ENCODE measurements around the gene CIDEC. TPM values are rescaled to one million over a fixed set of nuclear protein-coding genes. Genes with fewer than 3 reads are reported as not detected.

Gene CIDEC
- total and polyA plus RNA-seq, 2 donors from 2014 or later: not detected

DNA sequence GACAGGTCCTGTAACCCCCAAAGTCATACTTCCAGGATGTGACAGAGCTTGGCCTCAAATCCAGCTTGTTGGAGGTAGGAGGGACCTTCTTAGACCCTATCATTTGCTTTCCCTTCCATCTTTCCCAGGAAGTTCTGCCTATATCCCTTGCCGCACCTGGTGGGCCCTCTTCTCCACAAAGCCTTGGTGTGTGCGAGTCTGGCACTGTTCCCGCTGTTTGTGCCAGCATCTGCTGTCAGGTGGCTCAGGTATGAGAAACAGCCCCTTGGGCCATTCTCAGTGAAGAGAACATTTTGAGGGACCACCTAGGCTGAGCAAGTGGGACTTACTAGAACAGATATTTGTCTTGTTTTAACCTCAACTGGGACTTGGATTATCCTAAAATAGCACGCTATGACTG is 23.9 kb upstream of the CIDEC start:
- Histone ChIP-seq H3K27me3 (ENCODE audit: control insufficient read depth, insufficient read depth, low read length) (no peaks in the 10 kb centered on the region), H3K27ac (ENCODE audit: low read depth in 2 of 2, low read length in 2 of 2) (no peak overlapping the region), H3K9ac (ENCODE audit: low read length in 3 of 3) (peak overlapping the region in 1 of 3 donors; percentile 81), H3K9me3 (ENCODE audit: control insufficient read depth in 2 of 3, insufficient read depth in 1 of 3, low read length in 3 of 3) (no peaks in the 10 kb centered on the region), H3K4me1 (ENCODE audit: control insufficient read depth in 2 of 3, insufficient read depth in 2 of 3, low read depth in 1 of 3, low read length in 3 of 3) (peaks cover 0 to 27% (median 12%) of the 10 kb centered on the region in 3 donors), H3K4me3 (ENCODE audit: low read length in 3 of 3) (peak overlapping the region in 2 of 3 donors; percentile 64 to 65), H3K36me3 (ENCODE audit: control insufficient read depth in 2 of 3, insufficient read depth in 3 of 3, low read length in 3 of 3) (no peaks in the 10 kb centered on the region)
- FAIRE-seq: no peak
- intact Hi-C loops (cut with DNase I): no loop called here
- no peak for DNase-seq
- no peak for TF ChIP-seq CTCF (IDR thresholded peaks at IDR 0.05; ENCODE audit: borderline replicate concordance, extremely low read depth, insufficient read depth)

- FAIRE-seq (no peak), DNase-seq (peak in 1 of 5 donors; percentile 66)
- Histone ChIP-seq H3K9ac (ENCODE audit: low read length in 3 of 3) (peak overlapping the region in 2 of 3 donors; percentile 55 to 81), H3K27me3 (ENCODE audit: control insufficient read depth, insufficient read depth, low read length) (no peaks in the 10 kb centered on the region), H3K36me3 (ENCODE audit: control insufficient read depth in 2 of 3, insufficient read depth in 3 of 3, low read length in 3 of 3) (no peaks in the 10 kb centered on the region), H3K9me3 (ENCODE audit: control insufficient read depth in 2 of 3, insufficient read depth in 1 of 3, low read length in 3 of 3) (no peaks in the 10 kb centered on the region), H3K4me1 (ENCODE audit: control insufficient read depth in 2 of 3, insufficient read depth in 2 of 3, low read depth in 1 of 3, low read length in 3 of 3) (peaks cover 0 to 29% (median 12%) of the 10 kb centered on the region in 3 donors), H3K27ac (ENCODE audit: low read depth in 2 of 2, low read length in 2 of 2) (peak overlapping the region in 1 of 2 donors; percentile 77), H3K4me3 (ENCODE audit: low read length in 3 of 3) (peak overlapping the region; percentile 13 to 65 (median 64))
- intact Hi-C loops (cut with DNase I): no loop called here
- no peak for TF ChIP-seq CTCF (IDR thresholded peaks at IDR 0.05; ENCODE audit: borderline replicate concordance, extremely low read depth, insufficient read depth)
Observed at GRCh38 chr3:9903238-9903624, 23.2 kb upstream of the CIDEC start.

DNA sequence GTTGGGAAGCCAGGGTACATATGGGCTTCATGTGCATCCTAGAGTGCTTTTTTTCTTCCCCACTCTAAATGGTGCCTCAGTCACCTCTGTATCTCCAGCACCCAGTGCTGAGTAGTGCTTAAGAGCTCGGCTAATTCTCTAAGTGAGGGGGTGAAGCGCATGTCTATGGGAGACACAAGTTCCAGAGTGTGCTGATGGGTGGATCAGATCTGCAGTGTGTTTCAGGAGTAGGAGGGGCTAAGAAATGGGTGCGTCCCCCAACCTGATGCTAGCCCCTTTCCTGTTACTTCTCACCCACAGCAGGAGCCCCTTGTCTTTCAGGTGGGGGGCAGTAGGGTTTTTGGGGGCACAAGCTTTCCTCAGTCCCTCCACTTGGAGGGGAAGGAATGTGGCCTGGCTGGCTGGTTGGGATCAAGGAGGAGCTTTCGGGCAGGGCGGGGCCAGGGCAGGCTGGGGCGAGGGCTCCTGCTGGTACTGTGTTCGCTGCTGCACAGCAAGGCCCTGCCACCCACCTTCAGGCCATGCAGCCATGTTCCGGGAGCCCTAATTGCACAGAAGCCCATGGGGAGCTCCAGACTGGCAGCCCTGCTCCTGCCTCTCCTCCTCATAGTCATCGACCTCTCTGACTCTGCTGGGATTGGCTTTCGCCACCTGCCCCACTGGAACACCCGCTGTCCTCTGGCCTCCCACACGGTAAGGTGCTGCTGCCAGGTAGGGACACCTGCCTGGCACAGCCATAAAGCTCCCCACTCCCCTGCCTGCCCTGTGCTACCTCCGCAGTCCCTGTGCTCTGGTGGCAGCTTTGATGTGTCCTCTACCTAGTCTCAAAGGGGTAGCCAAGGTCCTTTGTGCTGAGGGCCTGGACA is 22.6 kb upstream of the CIDEC start, which contains the start of gene IL17RE:
TSS of gene IL17RE (plus strand) at position 477 of the 866 bp plus-strand sequence. CDS start at position 562, 85 bp downstream.
- no peak for TF ChIP-seq CTCF (IDR thresholded peaks at IDR 0.05; ENCODE audit: borderline replicate concordance, extremely low read depth, insufficient read depth)
- Histone ChIP-seq H3K4me3 (ENCODE audit: low read length in 3 of 3) (peak within 1 kb of the TSS; percentile 17 to 65 (median 64)), H3K9ac (ENCODE audit: low read length in 3 of 3) (peak within 1 kb of the TSS in 2 of 3 donors; percentile 55 to 81), H3K27me3 (ENCODE audit: control insufficient read depth, insufficient read depth, low read length) (no peaks in the 10 kb centered on the region), H3K9me3 (ENCODE audit: control insufficient read depth in 2 of 3, insufficient read depth in 1 of 3, low read length in 3 of 3) (no peaks in the 10 kb centered on the region), H3K36me3 (ENCODE audit: control insufficient read depth in 2 of 3, insufficient read depth in 3 of 3, low read length in 3 of 3) (no peaks in the 10 kb centered on the region), H3K4me1 (ENCODE audit: control insufficient read depth in 2 of 3, insufficient read depth in 2 of 3, low read depth in 1 of 3, low read length in 3 of 3) (peaks cover 4 to 34% (median 18%) of the 10 kb centered on the region in 3 donors), H3K27ac (ENCODE audit: low read depth in 2 of 2, low read length in 2 of 2) (peak within 1 kb of the TSS; percentile 7 to 77)
- intact Hi-C loops (cut with DNase I): no loop called here
- FAIRE-seq (no peak), DNase-seq (peak in 4 of 5 donors; percentile 27 to 81 (median 29))
